ENCODE results near the gene SP8. TPM values are rescaled to one million over a fixed set of nuclear protein-coding genes. Genes with fewer than 3 reads are reported as not detected.

The SP8 gene
- total RNA-seq, 1 donor from 2014 or later = not detected

DNA sequence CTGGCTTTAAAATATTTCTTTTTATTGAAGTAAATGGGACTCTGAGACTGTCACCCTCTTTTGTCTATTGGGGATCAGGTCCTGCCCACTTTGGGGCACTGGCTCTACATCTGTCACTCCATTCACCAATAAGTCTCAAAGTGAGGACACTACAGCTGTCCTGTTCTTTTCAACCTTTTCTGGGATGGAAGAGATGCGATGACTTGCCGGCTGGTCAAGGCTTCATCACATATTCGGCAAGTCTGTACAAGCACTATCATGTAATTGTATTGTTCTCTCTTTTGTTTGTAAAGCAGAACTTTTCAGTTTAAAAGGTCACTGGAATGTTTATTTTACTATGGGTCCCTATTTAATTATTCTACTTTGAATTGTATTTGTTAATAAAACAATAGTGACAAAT lies 17.7 kb upstream of the SP8 start:
- peaks cover 86% of the 10 kb centered on the region for H3K27me3 ChIP-seq (ENCODE audit: low read depth)
- H3K9me3 ChIP-seq (replicated peaks) = peaks cover 12% of the 10 kb centered on the region
- intact Hi-C loops (cut with micrococcal nuclease) = no loop called here

DNA sequence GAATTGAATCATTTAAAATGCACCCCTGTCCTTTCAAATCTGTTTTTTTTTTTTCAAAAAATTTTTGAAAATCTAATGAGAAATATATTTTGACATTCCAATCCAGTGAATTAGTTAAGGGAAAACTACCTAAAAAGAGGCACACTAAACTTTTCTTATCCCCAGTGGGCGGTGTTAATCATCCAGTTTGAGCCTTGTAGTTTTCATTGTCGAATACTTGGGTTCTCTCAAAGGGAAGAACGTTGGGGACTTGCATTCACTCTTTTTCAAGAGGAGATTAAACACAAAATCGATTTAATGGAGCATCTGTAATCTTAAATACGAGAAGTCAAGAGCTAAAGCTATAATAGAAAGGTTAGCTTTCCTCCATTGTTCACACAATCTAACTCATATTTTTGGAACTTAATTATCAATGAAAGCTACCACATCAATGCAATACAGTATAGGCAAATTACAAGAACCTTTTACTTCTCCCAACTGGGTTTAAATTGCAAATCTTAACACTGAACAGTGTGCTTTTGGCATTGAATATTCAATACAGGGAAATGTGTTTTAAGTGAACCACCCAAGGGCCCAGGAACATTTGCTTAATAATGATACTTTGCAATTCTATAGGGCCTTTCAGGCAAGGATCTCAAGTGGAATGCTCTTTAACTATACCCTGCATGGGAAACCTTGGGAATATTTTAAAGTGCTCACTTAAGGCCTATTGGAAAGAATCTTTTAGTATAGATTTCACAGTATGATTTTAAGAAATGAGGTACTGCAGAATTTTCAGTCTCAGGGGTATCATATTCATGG lies 13.1 kb upstream of the SP8 start:
- Histone ChIP-seq H3K27ac (replicated peaks) (no peak overlapping the region), H3K9me3 (replicated peaks) (no peaks in the 10 kb centered on the region), H3K4me1 (peaks cover 20% of the 10 kb centered on the region), H3K4me3 (no peak overlapping the region), H3K36me3 (no peaks in the 10 kb centered on the region), H3K27me3 (ENCODE audit: low read depth) (peaks cover 96% of the 10 kb centered on the region)
- no peak for DNase-seq
- intact Hi-C loops (cut with micrococcal nuclease) = no loop called here
- TF ChIP-seq, protein P1, sequence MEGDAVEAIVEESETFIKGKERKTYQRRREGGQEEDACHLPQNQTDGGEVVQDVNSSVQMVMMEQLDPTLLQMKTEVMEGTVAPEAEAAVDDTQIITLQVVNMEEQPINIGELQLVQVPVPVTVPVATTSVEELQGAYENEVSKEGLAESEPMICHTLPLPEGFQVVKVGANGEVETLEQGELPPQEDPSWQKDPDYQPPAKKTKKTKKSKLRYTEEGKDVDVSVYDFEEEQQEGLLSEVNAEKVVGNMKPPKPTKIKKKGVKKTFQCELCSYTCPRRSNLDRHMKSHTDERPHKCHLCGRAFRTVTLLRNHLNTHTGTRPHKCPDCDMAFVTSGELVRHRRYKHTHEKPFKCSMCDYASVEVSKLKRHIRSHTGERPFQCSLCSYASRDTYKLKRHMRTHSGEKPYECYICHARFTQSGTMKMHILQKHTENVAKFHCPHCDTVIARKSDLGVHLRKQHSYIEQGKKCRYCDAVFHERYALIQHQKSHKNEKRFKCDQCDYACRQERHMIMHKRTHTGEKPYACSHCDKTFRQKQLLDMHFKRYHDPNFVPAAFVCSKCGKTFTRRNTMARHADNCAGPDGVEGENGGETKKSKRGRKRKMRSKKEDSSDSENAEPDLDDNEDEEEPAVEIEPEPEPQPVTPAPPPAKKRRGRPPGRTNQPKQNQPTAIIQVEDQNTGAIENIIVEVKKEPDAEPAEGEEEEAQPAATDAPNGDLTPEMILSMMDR (IDR thresholded peaks at IDR 0.05; ENCODE audit: borderline replicate concordance) = no peak

More for the DNA sequence above, 17.7 kb upstream of the SP8 start:
- TF ChIP-seq, protein P1 (IDR thresholded peaks at IDR 0.05; ENCODE audit: borderline replicate concordance) = no peak
- Histone ChIP-seq H3K4me3 (no peak overlapping the region), H3K4me1 (no peaks in the 10 kb centered on the region), H3K27ac (replicated peaks) (no peak overlapping the region), H3K36me3 (no peaks in the 10 kb centered on the region)
- no peak for DNase-seq

DNA sequence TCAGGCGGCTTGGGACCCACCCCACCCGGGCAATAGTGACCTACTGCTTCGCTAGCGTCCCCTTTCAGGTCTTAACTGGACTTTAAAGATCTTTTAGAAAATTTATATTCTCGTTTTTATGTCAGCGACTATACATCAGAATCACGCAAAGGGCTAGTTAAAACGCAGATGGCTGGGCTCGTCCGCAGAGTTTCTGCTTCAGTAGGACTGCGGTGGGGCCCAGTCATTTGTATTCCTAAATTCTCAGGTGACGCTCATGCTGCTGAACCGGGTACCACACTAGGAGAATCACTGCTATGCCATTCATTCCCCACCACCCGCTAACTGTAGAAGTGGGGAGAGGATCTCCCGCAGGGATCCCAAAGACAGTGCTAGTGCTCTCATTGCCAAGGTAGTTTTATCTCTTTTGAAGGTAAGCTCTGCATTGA lies 12.0 kb upstream of the SP8 start:
- H3K27me3 ChIP-seq (ENCODE audit: low read depth) = peaks cover 98% of the 10 kb centered on the region
- peaks cover 20% of the 10 kb centered on the region for H3K4me1 ChIP-seq
- no peaks in the 10 kb centered on the region for H3K9me3 ChIP-seq (replicated peaks)
- H3K27ac ChIP-seq (replicated peaks) = no peak overlapping the region
- no peak for DNase-seq
- TF ChIP-seq, protein P1 (IDR thresholded peaks at IDR 0.05; ENCODE audit: borderline replicate concordance) = no peak
- H3K4me3 ChIP-seq = peak overlapping the region; percentile 65
- no peaks in the 10 kb centered on the region for H3K36me3 ChIP-seq
- intact Hi-C loops (cut with micrococcal nuclease) = no loop called here

DNA sequence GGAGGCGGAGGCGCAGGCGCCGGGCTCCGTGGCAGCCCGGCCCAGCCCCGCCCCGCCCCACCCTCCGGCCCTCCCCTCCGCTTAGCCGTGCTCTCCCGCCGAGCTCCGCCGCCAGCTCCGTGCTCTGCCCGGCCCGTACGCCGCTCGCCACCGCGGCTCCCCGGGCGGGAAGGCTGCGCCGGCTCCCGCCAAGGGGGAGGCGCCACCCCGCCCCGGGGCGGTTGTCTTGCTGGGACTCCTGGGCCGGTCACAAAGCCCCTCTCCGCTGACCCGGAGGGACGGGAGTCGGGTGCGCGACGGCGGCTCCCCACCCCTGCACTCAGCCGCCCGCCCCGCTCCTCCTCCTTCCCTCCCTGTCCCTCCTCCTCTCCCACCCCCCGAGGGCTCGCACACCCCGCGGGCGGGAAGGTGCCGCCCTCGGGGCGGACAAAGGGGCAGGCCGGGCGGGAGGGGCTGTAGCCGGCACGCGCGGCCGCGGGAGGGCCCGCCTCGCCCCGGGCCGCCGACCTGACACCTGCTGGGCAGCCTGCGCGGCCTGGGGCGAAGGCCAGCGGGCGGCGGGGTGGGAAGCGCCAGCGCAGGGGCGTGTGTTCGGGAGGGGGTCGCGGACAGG lies 11.5 kb upstream of the SP8 start:
- Histone ChIP-seq H3K9me3 (replicated peaks) (no peaks in the 10 kb centered on the region), H3K4me1 (peaks cover 20% of the 10 kb centered on the region), H3K27ac (replicated peaks) (no peak overlapping the region), H3K27me3 (ENCODE audit: low read depth) (peaks cover 99% of the 10 kb centered on the region), H3K36me3 (no peaks in the 10 kb centered on the region), H3K4me3 (peak overlapping the region; percentile 65)
- no peak for DNase-seq
- intact Hi-C loops (cut with micrococcal nuclease) = no loop called here
- TF ChIP-seq, protein P1 (IDR thresholded peaks at IDR 0.05; ENCODE audit: borderline replicate concordance) = no peak

DNA sequence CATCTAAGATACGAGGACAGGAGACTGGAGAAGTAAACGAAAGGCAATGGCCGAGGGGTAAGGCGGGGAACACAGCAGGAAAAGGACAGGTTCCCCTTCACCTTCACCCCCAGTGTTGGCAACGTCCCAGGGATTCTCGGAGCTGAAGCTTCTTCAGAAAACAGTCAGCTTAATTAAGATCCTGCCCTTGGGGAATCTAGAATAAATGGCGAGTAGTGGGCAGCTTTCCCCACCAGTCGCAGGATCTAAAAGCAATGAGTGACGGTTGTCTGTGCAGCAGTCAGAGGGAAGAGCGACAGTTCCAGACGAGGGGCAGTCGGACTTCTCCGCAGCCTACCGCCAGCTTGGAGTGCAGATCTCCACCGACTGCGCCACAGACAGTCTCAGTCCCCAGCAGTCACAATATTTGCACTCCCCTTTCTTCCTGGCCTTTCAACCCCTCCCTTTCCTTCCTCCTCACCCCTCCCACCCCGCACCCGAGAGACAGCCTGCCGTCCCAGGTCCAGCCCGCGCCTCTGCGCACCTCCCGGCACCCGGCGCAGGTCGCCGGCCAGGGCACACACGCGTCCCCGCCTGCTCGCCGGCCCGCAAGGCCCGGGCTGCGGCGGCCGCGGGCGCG lies 10.9 kb upstream of the SP8 start:
- DNase-seq = no peak
- Histone ChIP-seq H3K4me1 (peaks cover 20% of the 10 kb centered on the region), H3K36me3 (no peaks in the 10 kb centered on the region), H3K27ac (replicated peaks) (no peak overlapping the region), H3K27me3 (ENCODE audit: low read depth) (peaks cover 99% of the 10 kb centered on the region), H3K9me3 (replicated peaks) (no peaks in the 10 kb centered on the region), H3K4me3 (peak overlapping the region; percentile 65)
- intact Hi-C loops (cut with micrococcal nuclease) = no loop called here
- TF ChIP-seq, protein P1 (IDR thresholded peaks at IDR 0.05; ENCODE audit: borderline replicate concordance) = no peak

Measured in left ventricle myocardium inferior (tissue), 1 donor.